NOMO-1 treated with DMSO at 0.1 percent for 48 hours (cell line): ENCODE results near the gene ST8SIA6.
"Not testable (repeated sequence)": the region's sequence is repeated elsewhere in the genome, so short reads cannot be mapped to it uniquely, and the experiment has no call there.

Source experiments
- DNase-seq: peaks from one replicate; lab custom pipeline; 2025; ENCODE audit not compliant: unreplicated experiment; lab: John Stamatoyannopoulos, UW

The ST8SIA6 gene

GRCh38 chr10:17427666-17428350, 26.6 kb downstream of the ST8SIA6 start:
- no peak for DNase-seq

GRCh38 chr10:17427201-17427600, 27.2 kb downstream of the ST8SIA6 start:
- no peak for DNase-seq

- DNase-seq, result no peak
Measured at GRCh38 chr10:17426263-17426750, 28.1 kb downstream of the ST8SIA6 start.

GRCh38 chr10:17425584-17426262, 28.7 kb downstream of the ST8SIA6 start:
- no peak for DNase-seq

GRCh38 chr10:17423632-17424186, 30.7 kb downstream of the ST8SIA6 start:
- DNase-seq, result peak; percentile 20

GRCh38 chr10:17422931-17423330, 31.5 kb downstream of the ST8SIA6 start:
- DNase-seq, result no peak

- no peak for DNase-seq
Measured at GRCh38 chr10:17418249-17418648, 36.1 kb downstream of the ST8SIA6 start.

- no peak for DNase-seq
Measured at GRCh38 chr10:17416442-17417211, 37.8 kb downstream of the ST8SIA6 start.

- DNase-seq, result no peak
Measured at GRCh38 chr10:17415046-17415658, 39.2 kb downstream of the ST8SIA6 start.

- DNase-seq, result no peak
Measured at GRCh38 chr10:17414484-17414883, 39.9 kb downstream of the ST8SIA6 start.

- DNase-seq, result no peak
Measured at GRCh38 chr10:17413876-17414275, 40.5 kb downstream of the ST8SIA6 start.

- no peak for DNase-seq
Measured at GRCh38 chr10:17412323-17412722, 42.1 kb downstream of the ST8SIA6 start.

- DNase-seq, result no peak
Measured at GRCh38 chr10:17410907-17411306, 43.5 kb downstream of the ST8SIA6 start.

GRCh38 chr10:17409170-17409733, 45.1 kb downstream of the ST8SIA6 start:
- DNase-seq, result peak; percentile 26

GRCh38 chr10:17407047-17407446, 47.3 kb downstream of the ST8SIA6 start:
- DNase-seq, result peak; percentile 33

GRCh38 chr10:17406036-17406834, 48.2 kb downstream of the ST8SIA6 start:
- no peak for DNase-seq

GRCh38 chr10:17403161-17403560, 51.2 kb downstream of the ST8SIA6 start:
- DNase-seq, result no peak

GRCh38 chr10:17402040-17402439, 52.4 kb downstream of the ST8SIA6 start:
- not testable (repeated sequence) for DNase-seq

GRCh38 chr10:17396004-17396403, 58.4 kb downstream of the ST8SIA6 start:
- DNase-seq, result no peak

GRCh38 chr10:17394854-17395253, 59.5 kb downstream of the ST8SIA6 start:
- no peak for DNase-seq
